GM19023 (cell line): ENCODE results near the gene ARMC9.
"Not testable (repeated sequence)": the region's sequence is repeated elsewhere in the genome, so short reads cannot be mapped to it uniquely, and the experiment has no call there.

Source experiments
- ATAC-seq: cut with Tn5 transposase; IDR thresholded peaks from one replicate; pipeline ENCODE4 v1.9.1; 2021; ENCODE audit warnings: mild to moderate bottlenecking, moderate library complexity; ENCODE audit not compliant: unreplicated experiment

Gene ARMC9

GRCh38 chr2:231182513-231182899 lies 15.9 kb upstream of the ARMC9 start:
- ATAC-seq: no peak

GRCh38 chr2:231183851-231184250 lies 14.6 kb upstream of the ARMC9 start:
- no peak for ATAC-seq

- no peak for ATAC-seq
Measured at GRCh38 chr2:231184319-231184718, 14.1 kb upstream of the ARMC9 start.

GRCh38 chr2:231185050-231185725 lies 13.2 kb upstream of the ARMC9 start:
- ATAC-seq: no peak

GRCh38 chr2:231185886-231186285 lies 12.5 kb upstream of the ARMC9 start:
- no peak for ATAC-seq

- no peak for ATAC-seq
Measured at GRCh38 chr2:231186325-231186724, 12.1 kb upstream of the ARMC9 start.

- no peak for ATAC-seq
Measured at GRCh38 chr2:231187736-231188505, 10.5 kb upstream of the ARMC9 start.

GRCh38 chr2:231188506-231189170 lies 9.8 kb upstream of the ARMC9 start:
- ATAC-seq: no peak

GRCh38 chr2:231189171-231189530 lies 9.3 kb upstream of the ARMC9 start:
- ATAC-seq: no peak

- no peak for ATAC-seq
Measured at GRCh38 chr2:231189571-231190495, 8.6 kb upstream of the ARMC9 start.

GRCh38 chr2:231190531-231191197 lies 7.8 kb upstream of the ARMC9 start:
- no peak for ATAC-seq

GRCh38 chr2:231191896-231192872 lies 6.2 kb upstream of the ARMC9 start:
- ATAC-seq: no peak

GRCh38 chr2:231193216-231193615 lies 5.2 kb upstream of the ARMC9 start:
- no peak for ATAC-seq

GRCh38 chr2:231196592-231196991 lies 1.8 kb upstream of the ARMC9 start:
- ATAC-seq: no peak

- not testable (repeated sequence) for ATAC-seq
Measured at GRCh38 chr2:231197196-231197595, 1.2 kb upstream of the ARMC9 start.

GRCh38 chr2:231197706-231198290 lies 633 bp upstream of the ARMC9 start:
- no peak for ATAC-seq

GRCh38 chr2:231199219-231199618 lies 788 bp downstream of the ARMC9 start:
- ATAC-seq: no peak

- ATAC-seq: no peak
Measured at GRCh38 chr2:231200805-231201474, 2.5 kb downstream of the ARMC9 start.
